CD4-positive, alpha-beta T cell treated with Interleukin-2 at 100 ng/mL for 4 hours (primary cell): Measurements from ENCODE around the gene PRSS38.

Experiments
- DNase-seq: peaks from one replicate; pipeline ENCODE4 v3.0.0-alpha.2; 2020; ENCODE audit warnings: low spot score

Gene PRSS38

DNA sequence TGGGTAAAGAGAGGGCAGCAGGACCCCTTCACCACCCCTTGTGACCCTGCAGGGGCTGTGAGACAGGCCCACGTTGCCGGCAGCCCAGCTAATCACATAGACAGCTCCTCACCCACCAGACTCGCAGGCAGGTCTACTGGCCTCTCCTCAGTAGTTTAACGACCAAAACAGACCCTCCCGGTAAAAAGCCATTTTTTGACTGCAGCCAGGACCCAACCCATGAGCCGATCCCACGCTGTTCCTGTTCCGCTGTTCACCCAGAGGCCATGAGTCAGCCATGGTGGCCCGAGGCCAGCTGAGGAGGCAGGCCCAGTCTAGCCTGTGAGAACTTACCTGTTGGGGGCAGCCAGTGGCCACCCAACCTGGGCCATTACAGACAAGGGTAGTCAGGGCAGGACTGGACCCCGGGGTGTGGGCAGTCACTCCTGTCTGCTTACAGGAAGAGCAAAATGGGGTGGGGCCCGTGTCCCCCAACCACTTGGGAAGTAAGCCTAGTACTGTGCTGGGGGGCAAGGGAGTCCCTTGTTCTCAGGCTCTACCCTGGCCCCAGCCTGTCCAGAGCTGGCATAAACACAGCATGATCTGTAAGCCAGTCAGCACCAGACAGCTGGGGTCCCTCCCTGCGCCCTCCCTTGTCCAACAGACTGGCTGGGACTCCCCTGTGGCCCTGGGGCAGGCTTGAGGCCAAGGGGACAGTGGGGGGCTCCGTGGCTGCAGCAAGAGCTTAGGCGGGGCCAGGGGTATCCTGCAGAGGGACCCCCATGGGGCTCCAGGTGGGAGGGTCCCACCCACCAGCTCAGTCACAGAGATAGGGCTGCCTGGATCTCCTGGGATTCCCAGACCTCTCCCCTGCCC, 70.4 kb downstream of the PRSS38 start:
- DNase-seq, result peak; percentile 27

DNA sequence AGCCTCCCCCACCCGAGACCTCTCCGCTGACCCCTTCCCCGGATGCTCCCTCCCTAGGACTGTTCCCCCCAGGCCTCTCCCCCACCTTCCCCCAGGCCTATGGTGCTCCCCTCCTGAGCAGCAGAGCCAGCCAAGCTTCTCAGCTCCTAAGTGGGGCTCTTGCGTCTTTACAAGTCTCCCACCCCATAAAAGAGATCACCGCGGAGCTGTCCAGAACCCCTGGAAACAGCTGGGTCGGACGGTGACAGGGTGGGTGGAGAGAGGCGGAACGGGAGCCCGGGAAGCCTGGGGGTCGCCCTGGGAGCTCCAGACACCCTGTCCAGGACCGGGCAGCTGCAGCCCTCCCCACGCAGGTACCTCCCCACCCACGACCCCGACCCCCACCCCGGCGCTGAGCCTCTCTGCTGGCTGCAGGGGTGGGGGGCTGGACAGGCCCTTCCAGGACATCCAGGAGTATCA, 71.1 kb downstream of the PRSS38 start:
- DNase-seq, result no peak

DNA sequence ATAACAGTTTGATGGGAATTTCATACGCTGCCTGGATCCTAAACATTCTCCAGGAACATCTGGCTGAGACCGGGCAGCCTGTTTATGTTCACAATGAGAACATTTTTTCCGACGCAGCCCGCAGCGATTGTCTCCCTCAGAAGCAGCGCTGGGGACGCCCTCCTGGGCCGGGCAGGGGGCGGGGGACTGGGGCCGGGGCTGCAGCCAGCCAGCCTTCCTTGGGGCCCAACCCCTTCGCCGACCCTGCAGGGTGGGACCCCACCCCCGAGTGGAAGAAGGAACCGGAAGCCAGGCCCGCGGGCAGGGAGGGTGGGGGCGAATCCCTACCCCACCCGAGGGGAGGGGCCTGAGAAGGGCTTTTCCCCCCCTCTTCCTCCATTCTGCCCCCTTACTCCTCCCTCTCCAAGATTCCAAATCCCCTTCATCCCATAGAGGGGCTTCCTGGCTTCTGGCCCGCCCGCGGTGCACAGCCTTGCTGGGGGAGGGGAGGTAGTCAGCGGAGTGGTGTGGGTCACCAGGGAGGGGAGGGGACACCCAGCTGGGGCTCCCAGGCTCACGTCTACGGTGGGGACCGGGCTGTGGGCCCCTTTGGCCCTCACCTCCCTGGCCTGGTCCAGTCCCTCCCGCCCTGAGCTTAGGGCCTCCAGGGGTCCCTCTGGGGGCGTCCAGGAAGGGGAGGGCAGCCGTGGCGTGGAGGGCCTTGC, 71.7 kb downstream of the PRSS38 start:
- peak; percentile 38 for DNase-seq

DNA sequence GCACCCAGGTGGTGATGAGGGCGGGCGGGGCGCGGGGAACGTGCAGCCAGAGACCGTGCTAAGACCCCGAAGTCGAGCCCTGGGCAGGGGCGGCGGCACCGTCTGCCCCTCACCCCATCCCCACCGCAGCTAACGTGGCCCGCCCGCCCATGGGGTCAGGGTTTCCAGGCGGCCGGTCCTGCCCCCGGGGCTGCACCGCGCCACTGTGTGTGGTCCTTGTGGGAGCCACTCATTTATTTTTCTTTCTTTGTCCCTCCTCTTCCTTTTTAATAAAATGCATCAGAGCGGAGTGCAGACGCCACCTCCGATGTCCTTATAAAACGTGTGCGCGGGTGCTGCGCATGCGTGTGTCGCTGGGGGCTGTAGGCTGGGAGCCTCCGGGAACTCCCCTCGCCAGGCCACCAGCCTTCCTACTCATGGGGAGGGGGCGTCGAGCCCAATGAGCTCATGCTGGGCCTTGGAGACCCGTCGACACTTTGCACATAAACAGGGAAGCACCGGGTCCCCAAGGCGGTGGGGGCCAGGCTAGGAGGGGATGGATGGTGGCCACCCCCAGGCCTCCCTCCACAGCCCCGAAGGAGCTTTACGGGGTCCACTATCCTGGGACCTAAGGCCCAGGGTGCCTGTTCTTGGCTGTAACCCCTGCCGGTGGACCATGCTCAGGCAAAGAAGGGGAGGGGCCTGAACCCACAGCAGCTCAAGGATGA, 72.4 kb downstream of the PRSS38 start:
- DNase-seq, result peak; percentile 49

DNA sequence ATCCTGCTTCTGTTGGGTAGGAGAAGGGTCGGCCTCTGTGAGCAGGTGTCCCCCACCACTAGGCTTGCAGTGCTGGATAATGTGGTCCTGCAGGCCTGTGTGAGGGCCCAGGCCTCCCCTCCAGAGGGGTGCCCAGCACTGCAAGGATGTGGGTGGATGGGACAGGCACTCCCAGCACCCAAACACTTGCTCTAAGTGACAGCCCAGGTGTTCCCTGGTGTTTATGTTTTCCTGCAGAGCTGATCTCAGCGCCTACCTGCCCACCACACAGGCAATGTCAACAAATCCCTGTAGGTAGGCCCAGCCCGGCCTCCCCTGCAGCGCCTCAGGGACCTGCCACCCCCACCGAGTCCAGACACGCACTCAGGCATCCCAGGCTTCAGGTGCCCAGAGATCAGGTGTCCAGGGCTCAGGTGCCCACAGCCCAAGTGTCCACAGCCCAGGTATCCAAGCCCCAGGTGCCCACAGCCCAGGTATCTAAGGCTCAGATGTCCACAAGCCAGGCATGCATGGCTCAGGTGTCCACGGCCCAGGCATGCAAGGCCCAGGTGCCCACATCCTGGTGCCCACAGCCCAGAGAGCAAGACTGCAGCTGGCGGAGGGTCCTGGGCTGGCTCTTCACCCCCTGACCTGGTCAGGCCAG, 73.0 kb downstream of the PRSS38 start:
- no peak for DNase-seq

DNA sequence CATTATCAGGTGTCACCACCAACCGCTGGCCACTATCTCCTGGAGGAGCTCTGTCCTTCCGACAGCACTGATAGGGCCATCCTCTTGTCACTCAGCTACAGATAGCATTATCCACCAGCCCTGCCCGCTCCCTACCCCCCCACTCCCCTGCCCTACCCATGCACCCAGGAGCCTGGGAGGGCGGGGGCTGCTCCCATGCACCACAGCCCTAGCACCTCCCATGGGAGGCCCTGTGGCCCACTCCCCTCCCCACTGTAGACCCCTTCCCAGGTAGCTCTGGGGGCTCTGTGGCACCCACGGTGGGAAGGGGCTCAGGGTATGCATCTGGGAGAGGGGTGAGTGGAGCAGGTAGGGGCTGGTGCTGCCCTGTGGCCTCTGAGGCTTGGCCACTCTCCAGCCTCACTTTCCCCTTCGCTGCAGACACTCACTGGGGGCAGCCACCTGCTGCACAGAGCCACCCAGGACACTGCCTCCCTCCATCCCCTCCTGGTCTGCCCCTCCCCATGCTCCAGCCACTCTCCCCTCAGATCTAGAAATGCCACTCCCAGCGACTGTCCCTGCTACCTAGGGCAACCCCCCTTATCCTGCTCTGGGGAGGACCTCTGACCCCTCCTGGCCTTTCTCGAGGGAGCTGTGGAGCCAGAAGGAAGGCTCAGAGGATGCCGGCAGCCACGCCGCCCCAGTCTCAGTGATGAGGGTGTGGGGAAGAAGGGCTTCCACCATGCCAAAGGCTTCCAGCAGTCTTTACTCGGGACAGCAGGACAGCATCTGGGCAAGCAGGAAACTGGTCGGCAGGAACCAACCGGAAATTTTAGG, 73.8 kb downstream of the PRSS38 start:
- DNase-seq, result no peak

DNA sequence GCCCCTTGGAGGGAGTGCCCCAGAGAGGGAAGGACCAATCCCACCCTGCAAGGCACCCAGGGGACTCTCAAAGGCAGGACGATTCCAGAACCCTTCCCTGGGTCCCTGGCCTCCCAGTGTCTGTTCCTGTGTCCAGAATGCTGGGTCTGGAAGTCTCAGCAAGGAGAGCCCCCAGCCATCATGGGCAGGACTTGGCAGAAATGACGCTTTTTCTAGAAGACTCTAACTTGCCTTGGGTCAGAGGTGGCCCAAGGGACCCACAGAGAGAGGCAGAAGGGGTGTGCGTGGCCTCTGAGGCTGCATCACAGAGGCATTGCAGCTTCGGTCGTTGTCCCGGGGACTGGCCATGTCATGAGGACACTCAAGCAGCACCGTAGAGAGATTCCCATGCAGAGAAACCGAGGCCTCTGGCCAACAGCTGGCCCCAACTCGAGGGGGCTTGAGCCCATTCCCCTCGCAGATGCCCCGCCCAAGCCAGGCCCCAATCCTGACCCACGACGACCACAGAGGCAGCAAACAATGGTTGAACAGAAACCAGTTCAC, 74.5 kb downstream of the PRSS38 start:
- no peak for DNase-seq

DNA sequence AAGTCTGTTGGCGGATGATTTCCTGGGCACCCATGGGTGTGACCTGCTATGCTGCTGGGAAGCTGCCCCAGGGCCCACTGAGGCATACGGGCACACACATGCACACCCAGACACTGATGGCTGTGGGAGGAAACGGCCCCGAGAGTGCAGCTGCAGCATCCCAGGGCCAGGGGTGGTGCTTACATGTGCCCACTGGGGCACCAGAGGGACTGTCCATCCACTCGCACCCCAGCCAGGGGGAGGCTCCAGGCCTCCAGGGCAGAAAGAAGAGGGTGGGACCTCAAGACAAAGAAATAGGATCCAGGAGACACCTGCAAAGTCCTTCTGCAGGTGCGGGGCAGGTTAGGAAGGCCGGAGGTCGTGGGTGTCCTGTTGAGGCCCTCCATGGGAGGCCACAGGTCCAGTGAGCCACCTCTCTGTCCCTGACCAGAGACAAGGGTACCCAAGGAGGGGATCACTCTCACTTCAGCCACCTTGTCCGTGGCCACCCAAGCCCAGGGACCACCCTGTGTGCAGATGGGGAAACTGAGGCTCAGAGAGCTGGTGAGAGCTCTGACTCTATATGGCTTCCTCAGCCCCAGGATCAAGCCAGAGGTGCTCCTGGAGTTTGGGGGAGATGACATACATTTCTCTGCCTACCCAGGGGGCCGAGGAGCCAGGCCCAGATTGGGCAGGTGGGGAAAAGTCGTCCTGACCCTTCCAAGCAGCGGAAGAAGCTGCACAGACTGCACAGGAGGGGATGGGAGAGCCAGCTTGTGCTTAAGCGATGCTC, 75.2 kb downstream of the PRSS38 start:
- DNase-seq, result no peak

DNA sequence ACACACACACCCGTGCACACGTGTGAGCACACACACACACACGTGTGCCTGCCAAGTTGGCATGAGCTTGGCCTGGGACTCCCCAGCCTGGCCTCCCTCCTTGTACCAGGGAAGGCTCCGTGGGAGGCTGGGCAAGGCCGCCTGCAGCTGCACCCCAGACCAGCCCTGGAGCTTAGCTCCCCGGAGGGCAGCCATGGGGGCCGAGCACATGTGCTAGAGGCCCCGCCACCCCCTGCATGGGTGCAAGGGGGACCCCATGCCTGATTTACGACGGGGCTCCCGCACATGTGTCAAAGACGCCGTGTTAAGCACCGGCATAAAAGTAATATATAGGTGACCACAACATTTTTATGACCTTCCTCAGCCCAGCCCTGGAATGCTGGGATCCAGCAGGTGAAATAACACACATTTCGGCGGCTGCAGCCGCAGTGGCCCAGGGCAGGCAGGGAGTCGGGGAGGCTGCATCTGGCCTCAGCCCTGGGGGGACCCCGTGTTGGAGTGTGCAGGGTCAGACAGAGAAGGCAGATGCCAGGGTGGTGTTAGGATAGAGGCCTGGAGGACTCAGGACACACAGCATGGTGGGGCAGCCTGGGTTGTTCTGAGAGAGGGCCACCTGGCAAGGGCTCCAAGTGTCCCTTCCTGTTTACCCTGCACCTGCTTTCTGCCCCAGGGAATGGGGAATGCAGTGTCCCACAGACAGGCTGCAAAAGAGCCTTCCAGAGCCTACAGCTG, 75.9 kb downstream of the PRSS38 start:
- DNase-seq, result no peak

DNA sequence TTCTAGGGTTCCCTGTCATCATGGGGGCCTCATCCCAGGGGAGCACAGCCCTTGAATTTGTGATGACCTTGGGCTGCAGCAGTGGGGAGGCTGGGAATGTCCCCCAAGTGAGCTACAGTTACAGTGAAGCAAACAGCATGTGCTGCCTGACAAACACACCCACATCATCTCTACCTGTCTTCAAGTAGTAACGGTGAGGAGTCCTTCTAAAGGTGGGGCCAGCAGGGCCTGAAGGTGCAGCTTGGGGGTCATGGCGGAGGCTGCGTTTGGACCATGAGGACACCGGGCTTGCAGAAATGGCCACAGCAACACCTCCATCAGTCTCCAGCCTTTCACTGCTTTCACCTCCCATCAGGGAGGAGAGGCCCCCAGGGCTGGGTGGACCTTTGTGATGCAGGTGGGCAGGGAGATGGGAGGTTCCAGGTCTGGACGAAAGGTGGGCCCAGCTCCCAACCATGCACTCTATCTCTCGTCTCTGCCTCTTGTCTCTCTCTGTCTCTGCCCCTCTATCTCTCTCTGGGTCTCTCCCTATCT, 76.5 kb downstream of the PRSS38 start:
- no peak for DNase-seq

DNA sequence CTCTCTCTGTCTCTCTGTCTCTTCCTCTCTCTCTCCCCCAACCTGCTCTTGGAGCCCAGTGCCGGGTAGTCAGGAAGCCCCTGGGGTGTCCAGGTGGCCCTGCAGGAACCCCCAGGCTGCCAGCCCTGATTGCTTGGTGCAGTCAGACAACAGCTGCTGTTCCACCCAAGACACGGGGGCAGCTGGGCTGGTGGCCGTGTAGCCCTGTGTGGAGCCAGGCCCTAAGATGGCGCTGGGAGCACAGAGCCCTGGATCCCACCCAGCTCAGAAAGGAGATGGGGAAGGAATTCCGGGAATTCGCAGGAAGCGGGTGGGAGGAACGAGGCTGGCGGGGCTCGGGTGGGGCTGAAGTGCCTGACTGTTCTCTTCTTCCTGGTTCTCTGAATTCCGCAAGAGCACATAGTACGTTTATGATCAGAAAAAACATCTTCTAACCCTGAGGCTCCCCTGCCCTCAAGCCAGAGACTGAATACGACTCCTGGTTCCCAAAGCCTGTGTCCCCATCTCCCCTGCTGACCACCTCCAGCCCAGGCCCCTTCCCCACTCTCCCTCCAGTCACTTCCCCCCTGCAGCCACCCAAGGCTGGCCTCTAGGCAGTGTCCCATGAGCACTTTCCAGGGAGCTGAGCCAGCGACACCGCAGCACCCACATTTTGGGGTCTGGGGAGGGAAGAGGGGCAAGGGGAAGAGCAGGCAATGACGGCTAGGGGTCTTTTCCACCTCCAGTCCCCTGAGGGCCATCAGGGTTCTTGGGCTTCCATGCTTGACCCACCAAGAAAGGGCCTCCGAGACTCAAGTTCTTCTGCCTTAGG, 77.2 kb downstream of the PRSS38 start:
- DNase-seq, result no peak

DNA sequence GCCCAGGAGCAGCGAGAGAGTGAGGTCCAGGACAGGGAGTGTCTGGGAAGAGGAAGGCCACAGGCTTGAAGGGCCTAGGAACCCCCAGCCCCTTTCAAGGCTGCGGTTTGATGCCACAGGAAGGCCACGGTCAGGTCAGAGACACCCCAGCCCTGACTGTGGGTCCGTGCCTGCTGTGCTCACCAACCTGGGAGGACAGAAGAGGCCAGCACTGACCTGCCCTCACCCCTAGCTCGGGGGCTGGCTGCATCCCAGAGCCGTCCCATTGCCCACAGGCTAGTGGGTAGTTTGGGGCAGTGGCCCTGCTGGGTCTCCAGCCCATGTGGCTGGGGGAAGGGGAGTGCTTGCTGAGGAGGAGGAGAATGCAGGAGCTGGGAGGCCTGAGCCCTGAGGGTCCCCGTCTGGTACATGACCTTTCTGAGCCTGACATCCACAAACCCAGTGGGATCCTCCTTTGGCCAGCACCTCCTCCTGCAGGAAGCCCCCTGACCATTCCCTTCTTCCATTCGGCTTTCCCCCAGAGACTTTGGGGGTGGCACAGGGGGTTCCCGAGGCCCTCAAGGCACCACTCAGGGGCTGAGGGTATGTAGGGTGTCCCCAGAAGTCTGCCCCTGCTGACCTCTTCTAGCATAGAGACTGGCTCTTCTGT, 77.9 kb downstream of the PRSS38 start:
- DNase-seq, result no peak

DNA sequence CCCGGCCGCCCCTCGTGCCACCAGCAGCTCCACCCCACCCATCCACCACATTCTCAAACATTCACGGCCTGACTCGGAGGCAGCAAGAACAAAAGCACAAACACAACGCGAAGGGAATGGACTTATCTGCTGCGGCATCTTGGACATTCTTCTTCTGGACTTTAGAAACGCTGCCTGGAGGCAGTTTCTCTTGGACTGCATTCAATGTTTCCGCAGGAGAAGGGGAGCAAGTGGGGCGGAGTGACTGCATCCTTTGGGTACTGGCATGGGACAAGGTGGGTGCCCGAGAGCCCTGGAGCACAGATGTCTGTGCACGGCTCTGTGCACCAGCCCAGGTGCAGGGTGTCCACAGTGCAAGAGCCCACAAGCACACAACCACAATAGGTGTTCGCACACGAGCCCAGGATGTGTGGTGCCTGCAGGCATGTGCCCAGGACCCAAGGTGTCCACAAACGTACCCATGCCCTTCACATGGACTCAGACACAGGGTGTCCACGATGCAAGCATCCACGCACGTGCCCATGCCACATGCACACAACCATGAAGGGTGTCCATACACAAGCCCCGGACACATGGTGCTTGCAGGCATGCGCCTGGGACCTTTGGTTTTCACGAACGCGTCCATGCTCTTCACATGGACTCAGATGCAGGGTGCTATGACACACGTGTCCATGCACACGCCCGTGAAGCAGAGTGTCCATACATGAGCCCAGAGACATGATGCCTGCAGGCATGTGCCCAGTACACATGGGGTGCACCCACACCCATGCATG, 78.7 kb downstream of the PRSS38 start:
- DNase-seq, result no peak

DNA sequence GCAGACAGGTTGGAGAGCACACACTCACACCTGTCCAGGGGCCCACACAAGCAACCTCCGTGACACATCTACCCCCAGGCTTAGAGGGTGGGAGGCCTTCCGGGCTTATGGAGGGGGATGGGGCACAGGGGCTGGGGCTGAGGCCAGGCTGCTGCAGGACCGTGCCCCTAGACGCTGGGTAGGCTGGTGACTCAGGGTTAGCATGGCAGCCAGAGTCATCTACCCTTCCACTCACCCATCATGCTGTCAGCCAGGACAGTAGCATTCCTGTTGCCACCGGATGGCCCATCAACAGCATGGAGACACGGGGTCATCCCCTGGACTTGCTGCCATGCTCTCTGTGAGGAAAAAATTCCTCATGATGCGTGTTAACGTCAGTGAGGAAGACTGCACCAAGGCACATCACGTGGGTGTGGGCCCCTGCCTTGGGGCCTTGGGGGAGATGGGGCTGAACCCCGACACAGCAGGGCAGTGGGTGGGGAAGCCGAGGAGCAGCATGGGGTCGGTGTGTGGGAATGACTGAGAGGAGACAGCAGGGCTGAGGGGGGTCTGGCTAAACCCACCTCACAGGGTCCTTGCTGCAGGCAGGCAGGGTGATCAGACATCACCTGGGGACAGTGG, 79.5 kb downstream of the PRSS38 start:
- DNase-seq, result no peak
